ENCODE measurements around the gene TIMP2. TPM values are rescaled to one million over a fixed set of nuclear protein-coding genes. Genes with fewer than 3 reads are reported as not detected.
"Not testable (repeated sequence)": the region's sequence is repeated elsewhere in the genome, so short reads cannot be mapped to it uniquely, and the experiment has no call there.

Gene TIMP2
- total RNA-seq, 4 donors from 2014 or later = 52.9 to 133 (median 82.2) TPM

DNA sequence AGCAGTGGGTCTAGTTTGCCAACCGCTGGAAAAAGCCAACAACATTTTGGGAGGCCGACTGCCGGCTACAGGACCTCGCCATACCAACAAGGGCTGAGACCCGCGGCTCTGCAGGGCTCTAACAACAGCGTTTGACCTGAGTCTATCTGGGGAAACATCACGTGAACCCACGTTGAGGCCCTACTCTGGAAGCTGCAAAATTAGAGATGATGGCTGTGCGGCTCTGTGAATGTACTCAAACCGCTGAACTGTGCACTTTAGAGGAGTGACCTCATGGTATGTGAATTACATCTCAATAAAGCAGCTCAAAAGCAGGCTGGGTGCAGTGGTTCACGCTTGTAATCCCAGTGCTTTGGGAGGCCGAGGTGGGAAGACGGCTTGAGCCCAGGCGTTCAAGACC is 12.1 kb downstream of the TIMP2 start:
- 85 to 87% methylated on average over 15 of the region's 15 CpGs for WGBS, 2 donors
- no peaks in the 10 kb centered on the region for H3K36me3 ChIP-seq
- H3K27ac ChIP-seq = no peak overlapping the region
- TF ChIP-seq POLR2A (IDR thresholded peaks at IDR 0.05) = no peak
- TF ChIP-seq, protein P1, sequence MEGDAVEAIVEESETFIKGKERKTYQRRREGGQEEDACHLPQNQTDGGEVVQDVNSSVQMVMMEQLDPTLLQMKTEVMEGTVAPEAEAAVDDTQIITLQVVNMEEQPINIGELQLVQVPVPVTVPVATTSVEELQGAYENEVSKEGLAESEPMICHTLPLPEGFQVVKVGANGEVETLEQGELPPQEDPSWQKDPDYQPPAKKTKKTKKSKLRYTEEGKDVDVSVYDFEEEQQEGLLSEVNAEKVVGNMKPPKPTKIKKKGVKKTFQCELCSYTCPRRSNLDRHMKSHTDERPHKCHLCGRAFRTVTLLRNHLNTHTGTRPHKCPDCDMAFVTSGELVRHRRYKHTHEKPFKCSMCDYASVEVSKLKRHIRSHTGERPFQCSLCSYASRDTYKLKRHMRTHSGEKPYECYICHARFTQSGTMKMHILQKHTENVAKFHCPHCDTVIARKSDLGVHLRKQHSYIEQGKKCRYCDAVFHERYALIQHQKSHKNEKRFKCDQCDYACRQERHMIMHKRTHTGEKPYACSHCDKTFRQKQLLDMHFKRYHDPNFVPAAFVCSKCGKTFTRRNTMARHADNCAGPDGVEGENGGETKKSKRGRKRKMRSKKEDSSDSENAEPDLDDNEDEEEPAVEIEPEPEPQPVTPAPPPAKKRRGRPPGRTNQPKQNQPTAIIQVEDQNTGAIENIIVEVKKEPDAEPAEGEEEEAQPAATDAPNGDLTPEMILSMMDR (IDR thresholded peaks at IDR 0.05) = no peak
- no peak overlapping the region for H3K4me3 ChIP-seq (replicated peaks in 1 of 3)
- DNase-seq = no peak
- H3K27me3 ChIP-seq = no peaks in the 10 kb centered on the region
- intact Hi-C loops (cut with DNase I) = no loop called here
- peaks cover 0 to 12% of the 10 kb centered on the region in 2 donors for H3K4me1 ChIP-seq
- no peaks in the 10 kb centered on the region for H3K9me3 ChIP-seq

DNA sequence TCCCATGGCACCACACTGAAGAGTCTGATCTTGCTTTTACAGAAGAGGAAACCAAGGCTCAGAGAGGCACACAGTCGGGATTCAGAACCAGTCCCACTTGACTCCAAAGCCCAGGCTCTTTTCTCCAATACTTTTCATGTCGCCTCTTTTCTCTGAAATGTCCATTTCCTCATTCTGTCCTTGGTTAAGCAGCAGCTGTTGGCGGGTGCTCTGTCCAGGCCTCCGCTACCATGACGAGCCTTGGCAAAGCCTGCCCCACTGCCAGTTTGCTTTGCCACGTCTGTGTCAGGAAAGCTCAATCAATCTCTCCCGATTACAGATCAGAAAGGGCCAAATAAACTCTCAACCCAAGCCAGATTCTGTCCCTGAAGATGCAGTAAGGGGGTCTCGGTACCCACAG is 13.1 kb downstream of the TIMP2 start:
- H3K36me3 ChIP-seq = no peaks in the 10 kb centered on the region
- H3K9me3 ChIP-seq = no peaks in the 10 kb centered on the region
- no peaks in the 10 kb centered on the region for H3K27me3 ChIP-seq
- TF ChIP-seq, protein P1 (IDR thresholded peaks at IDR 0.05) = no peak
- no peak for TF ChIP-seq POLR2A (IDR thresholded peaks at IDR 0.05)
- WGBS, 2 donors = 90 to 91% methylated on average over 8 of the region's 8 CpGs
- H3K4me3 ChIP-seq (replicated peaks in 1 of 3) = no peak overlapping the region
- H3K27ac ChIP-seq = no peak overlapping the region
- H3K4me1 ChIP-seq = peaks cover 0 to 12% of the 10 kb centered on the region in 2 donors
- no peak for DNase-seq
- intact Hi-C loops (cut with DNase I) = no loop called here

DNA sequence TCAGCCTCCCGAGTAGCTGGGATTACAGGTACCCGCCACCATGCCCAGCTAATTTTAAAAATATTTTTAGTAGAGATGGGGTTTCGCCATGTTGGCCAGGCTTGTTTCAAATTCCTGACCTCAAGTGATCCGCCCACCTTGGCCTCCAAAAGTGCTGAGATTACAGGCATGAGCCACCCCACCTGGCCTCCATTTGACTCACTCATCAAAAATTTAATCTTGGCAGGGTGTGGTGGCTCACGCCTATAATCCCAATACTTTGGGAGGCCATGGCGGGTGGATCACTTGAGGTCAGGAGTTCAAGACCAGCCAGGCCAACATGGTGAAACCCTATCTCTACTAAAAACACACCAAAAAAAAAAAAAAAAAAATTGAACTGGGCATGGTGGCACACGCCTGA is 13.6 kb downstream of the TIMP2 start:
- 86 to 93% methylated on average over 7 of the region's 7 CpGs for WGBS, 2 donors
- H3K4me3 ChIP-seq (replicated peaks in 1 of 3); H3K36me3 ChIP-seq; intact Hi-C loops (cut with DNase I); H3K9me3 ChIP-seq; H3K27ac ChIP-seq; H3K27me3 ChIP-seq; DNase-seq: not testable (repeated sequence)
- peaks cover 0 to 11% of the 10 kb centered on the region in 2 donors for H3K4me1 ChIP-seq

DNA sequence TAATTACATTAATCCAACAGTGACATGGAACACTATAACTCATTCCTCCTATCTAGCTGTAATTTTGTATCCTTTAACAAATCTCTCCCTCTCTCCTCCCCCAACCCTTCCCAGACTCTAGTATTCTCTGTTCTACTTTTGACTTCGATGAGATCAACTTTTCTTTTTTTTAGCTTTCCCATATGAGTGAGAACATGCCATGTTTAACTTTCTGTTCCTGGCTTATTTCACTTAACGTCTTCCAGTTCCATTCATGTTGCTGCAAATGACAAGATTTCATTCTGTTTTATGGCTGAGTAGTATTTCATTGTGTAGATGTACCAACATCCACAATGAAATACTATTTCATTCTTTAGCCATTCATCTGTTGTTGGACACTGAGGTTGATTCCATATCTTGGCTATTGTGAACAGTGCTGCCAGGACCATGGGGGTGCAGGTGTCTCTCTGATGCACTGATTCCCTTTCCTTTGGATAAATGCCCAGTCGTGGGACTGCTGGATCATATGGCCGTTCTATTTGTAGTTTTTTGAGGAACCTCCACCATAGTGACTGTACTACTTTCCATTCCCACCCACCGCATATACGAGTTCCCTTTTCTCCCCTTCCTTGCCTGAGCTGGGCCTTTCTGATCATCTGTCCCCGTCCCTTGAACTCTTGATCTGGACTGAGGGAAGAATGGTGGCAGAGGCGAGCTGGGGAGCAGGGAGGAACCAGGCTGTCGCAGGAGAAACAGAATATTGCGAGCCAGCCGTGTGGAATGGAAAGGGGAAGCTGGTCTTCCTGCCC is 14.5 kb downstream of the TIMP2 start:
- no peaks in the 10 kb centered on the region for H3K36me3 ChIP-seq
- intact Hi-C loops (cut with DNase I) = no loop called here
- no peak overlapping the region for H3K4me3 ChIP-seq (replicated peaks in 1 of 3)
- no peak for DNase-seq
- WGBS, 2 donors = 85 to 89% methylated on average over 11 of the region's 11 CpGs
- no peaks in the 10 kb centered on the region for H3K9me3 ChIP-seq
- no peaks in the 10 kb centered on the region for H3K27me3 ChIP-seq
- TF ChIP-seq POLR2A (IDR thresholded peaks at IDR 0.05) = no peak
- TF ChIP-seq, protein P1 (IDR thresholded peaks at IDR 0.05) = no peak
- H3K27ac ChIP-seq = no peak overlapping the region
- H3K4me1 ChIP-seq = peaks cover 0 to 2% of the 10 kb centered on the region in 2 donors

DNA sequence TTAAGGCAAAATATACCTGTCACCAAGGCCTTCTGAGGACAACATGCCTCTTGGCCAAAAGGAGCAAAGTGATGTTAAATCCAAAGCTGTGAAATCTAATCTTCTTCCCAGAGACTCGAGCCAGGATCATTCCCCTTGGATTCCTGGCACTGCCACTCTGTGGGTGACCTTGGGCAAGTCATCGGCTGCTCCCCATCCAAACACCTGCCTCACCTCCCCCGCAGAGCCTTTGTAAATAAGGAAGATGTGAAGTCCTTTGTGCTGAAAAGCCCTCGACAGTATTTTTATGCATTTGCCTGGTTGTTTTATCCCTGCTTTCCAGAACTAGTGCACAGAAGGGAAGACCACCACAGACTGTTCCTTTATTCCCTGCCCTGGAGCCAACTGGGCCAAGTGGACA is 16.8 kb downstream of the TIMP2 start:
- Histone ChIP-seq H3K27ac (no peak overlapping the region), H3K9me3 (no peaks in the 10 kb centered on the region), H3K4me1 (peaks cover 1 to 3% of the 10 kb centered on the region in 2 donors), H3K4me3 (replicated peaks in 1 of 3) (no peak overlapping the region), H3K36me3 (no peaks in the 10 kb centered on the region), H3K27me3 (no peaks in the 10 kb centered on the region)
- intact Hi-C loops (cut with DNase I) = no loop called here
- no peak for TF ChIP-seq POLR2A (IDR thresholded peaks at IDR 0.05)
- TF ChIP-seq, protein P1 (IDR thresholded peaks at IDR 0.05) = no peak
- DNase-seq = no peak
- 65 to 77% methylated on average over 4 of the region's 4 CpGs for WGBS, 2 donors
